ENCODE measurements around the gene ARHGAP4. TPM values are rescaled to one million over a fixed set of nuclear protein-coding genes. Genes with fewer than 3 reads are reported as not detected.
A peak's percentile ranks its signal among the peaks of the same experiment; 100 is the strongest.

ARHGAP4 gene
- total RNA-seq, 1 donor = 3.0 TPM

DNA sequence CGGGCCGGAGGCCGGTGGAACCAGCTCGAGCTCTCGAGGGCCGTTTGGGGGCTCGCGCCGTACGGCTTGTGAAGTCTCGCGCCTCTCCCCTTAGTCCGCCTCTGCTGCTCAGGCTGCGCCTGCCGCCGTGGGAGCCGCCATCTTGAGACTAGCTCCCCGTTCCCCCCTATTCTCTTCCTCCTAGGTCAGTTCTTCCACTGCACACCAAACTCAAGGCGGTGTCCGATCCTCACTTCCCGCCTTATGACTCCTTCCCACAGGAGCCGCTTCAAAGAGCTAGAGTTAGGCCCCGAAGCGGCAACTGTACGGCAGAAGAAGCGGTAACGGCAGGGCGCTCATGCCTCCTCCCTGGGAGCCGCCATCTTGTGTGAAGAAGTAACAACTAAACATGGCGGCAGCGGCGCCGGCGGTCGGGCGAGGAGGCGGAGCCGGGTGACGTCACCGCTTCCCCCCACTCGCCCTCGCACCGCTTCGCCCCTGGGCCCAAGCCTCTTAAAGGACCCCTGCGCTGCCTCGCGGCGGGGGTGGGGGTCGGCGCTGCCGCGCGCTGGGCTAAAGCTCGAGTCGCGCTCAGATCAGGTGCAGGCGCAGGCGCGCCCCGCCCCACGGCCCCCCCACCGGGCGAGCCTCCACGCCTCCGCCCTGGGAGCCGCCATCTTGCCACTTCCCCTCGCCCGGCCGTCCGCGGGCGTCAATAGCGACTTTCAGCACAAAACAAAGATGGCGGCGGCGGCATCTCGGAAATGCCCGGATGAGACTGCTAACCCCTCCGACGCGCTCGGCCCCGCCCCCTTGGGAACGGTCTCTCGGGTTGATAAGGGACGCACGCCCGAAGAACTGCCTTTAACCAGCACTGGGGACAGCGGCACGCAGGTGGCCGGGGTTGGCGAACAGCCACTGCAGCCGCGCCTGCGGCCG, 45.6 kb upstream of the ARHGAP4 start, which contains the start of gene HCFC1:
TSS of gene HCFC1 (minus strand) at position 369 of the 918 bp plus-strand sequence. CDS start 978 bp downstream, outside the sequence.
- H3K4me3 ChIP-seq (ENCODE audit: low read depth, low read length) = peak within 1 kb of the TSS; percentile 88
- peak; percentile 89 for DNase-seq (ENCODE audit: low read depth)
- TF ChIP-seq CTCF (IDR thresholded peaks at IDR 0.05; ENCODE audit: insufficient read depth, low read depth, low read length) = no peak

GRCh38 chrX:153971124-153971449, 45.0 kb upstream of the ARHGAP4 start:
- peak; percentile 92 for DNase-seq (ENCODE audit: low read depth)
- H3K4me3 ChIP-seq (ENCODE audit: low read depth, low read length) = peak overlapping the region; percentile 88
- TF ChIP-seq CTCF (IDR thresholded peaks at IDR 0.05; ENCODE audit: insufficient read depth, low read depth, low read length) = no peak

DNA sequence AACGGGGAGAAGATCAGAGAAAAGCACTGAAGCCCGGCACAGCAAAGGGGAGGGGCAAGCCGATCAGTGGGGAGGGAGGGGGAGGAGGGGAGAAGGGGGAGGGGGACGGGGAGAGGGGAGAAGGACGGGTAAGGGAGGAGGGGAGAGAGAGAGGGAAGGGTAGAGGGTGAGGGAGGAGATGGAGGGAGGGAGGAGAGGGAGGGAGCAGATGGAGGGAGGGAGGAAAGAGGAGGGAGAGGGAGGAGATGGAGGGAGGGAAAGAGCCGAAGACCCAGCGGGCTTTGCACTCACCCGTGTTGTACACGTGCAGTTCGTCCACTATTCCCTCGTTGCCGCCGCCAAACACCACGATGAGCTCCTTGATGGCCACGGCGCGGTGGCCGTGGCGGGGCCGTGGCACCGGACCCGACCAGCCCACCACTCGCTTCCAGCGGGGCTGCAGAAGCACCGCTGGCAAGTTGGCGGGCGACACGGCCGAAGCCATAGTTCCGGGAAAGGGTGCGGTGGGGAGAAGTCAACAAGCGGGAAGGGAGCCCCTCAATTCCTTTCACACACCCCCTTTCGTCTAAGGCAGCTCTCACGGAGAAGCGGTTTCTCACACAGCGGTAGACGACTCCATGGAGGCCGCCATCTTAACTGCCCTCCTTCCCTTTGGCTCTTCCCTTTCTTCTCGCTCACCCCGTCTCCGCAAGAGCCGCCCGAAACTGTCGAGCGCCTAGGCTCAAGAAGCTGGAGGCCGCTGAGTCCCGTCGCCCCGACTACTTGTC, 44.5 kb upstream of the ARHGAP4 start:
- peak; percentile 77 for DNase-seq (ENCODE audit: low read depth)
- peak overlapping the region; percentile 88 for H3K4me3 ChIP-seq (ENCODE audit: low read depth, low read length)
- no peak for TF ChIP-seq CTCF (IDR thresholded peaks at IDR 0.05; ENCODE audit: insufficient read depth, low read depth, low read length)

DNA sequence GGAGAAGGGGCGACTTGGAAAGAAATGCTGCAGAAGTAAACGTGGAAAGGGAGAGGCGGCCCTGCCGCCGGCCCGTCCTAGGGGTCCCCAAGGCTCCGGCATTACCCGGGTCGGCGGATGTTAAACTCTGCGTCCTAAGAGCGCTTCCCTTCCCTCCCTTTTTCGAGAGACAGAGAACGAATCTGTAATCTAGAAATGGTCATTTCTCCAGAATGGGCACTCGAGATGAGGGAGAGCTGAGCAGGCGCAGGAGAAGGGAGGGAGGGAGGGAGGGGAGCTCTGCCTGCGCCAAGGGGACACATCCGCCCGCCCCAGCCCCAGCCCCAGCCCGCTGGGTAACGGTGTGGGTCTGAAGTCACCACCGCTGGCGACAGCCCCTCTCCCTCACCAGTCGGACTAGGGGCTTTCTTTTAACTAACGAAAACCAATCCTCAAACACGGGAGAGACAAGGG, 43.9 kb upstream of the ARHGAP4 start:
- peak; percentile 38 for DNase-seq (ENCODE audit: low read depth)
- H3K4me3 ChIP-seq (ENCODE audit: low read depth, low read length) = peak overlapping the region; percentile 88
- TF ChIP-seq CTCF (IDR thresholded peaks at IDR 0.05; ENCODE audit: insufficient read depth, low read depth, low read length) = no peak

DNA sequence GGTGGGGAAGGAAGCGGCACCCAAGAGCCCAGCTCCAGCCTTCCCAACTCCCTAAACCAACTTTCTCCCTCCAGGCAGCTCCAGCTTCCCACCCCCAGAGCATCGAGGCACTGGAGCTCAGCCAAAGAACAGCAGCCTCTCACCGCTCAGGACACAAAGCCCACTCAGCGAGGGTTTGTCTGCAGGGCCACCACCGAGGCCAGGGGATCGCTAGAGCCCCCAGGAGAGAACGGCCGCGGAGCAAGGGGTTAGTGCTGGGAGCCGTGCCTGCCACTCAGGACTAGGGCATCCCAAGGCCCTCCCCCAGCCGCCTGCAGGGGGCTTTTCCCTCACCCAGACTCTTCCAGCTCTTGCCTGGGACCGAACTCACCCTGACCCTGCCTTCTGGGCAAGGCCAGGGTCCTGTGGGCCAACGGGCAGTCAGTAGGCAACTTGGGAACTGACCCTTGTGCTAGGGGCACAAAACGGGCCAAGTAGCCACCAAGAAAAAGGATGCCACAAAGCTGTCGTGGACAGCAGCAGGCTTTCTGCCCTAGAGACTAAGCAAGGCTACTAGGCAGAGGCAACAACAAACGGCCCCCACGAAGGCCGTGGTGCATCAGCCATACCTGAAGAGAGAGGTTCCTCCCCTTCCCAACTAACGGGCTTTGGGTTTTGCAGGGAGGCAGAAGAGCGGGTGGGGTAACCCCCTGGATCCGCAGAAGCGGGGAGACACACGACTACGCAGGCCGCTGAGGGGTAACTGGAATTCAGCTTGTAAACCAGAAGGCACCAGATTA, 43.2 kb upstream of the ARHGAP4 start:
- DNase-seq (ENCODE audit: low read depth) = no peak
- no peak for TF ChIP-seq CTCF (IDR thresholded peaks at IDR 0.05; ENCODE audit: insufficient read depth, low read depth, low read length)
- peak overlapping the region; percentile 88 for H3K4me3 ChIP-seq (ENCODE audit: low read depth, low read length)

GRCh38 chrX:153968754-153969124, 42.7 kb upstream of the ARHGAP4 start:
- H3K4me3 ChIP-seq (ENCODE audit: low read depth, low read length) = peak overlapping the region; percentile 88
- no peak for TF ChIP-seq CTCF (IDR thresholded peaks at IDR 0.05; ENCODE audit: insufficient read depth, low read depth, low read length)
- DNase-seq (ENCODE audit: low read depth) = no peak

Measured in fibroblast of villous mesenchyme (primary cell).